Measurements from ENCODE around the gene DDX10. TPM values are rescaled to one million over a fixed set of nuclear protein-coding genes. Genes with fewer than 3 reads are reported as not detected.

Gene DDX10
- total RNA-seq, 1 donor from 2014 or later: 67.4 TPM

GRCh38 chr11:108926841-108927577 is 262.1 kb downstream of the DDX10 start:
- no peaks in the 10 kb centered on the region for H3K36me3 ChIP-seq (ENCODE audit: control insufficient read depth, insufficient read depth, low read length)
- no peak for DNase-seq (ENCODE audit: low read depth)
- FAIRE-seq: peak; percentile 43
- H3K27me3 ChIP-seq (ENCODE audit: control insufficient read depth, insufficient read depth, low read length): no peaks in the 10 kb centered on the region
- TF ChIP-seq, protein P1, sequence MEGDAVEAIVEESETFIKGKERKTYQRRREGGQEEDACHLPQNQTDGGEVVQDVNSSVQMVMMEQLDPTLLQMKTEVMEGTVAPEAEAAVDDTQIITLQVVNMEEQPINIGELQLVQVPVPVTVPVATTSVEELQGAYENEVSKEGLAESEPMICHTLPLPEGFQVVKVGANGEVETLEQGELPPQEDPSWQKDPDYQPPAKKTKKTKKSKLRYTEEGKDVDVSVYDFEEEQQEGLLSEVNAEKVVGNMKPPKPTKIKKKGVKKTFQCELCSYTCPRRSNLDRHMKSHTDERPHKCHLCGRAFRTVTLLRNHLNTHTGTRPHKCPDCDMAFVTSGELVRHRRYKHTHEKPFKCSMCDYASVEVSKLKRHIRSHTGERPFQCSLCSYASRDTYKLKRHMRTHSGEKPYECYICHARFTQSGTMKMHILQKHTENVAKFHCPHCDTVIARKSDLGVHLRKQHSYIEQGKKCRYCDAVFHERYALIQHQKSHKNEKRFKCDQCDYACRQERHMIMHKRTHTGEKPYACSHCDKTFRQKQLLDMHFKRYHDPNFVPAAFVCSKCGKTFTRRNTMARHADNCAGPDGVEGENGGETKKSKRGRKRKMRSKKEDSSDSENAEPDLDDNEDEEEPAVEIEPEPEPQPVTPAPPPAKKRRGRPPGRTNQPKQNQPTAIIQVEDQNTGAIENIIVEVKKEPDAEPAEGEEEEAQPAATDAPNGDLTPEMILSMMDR (IDR thresholded peaks at IDR 0.05; ENCODE audit: insufficient read depth, low read length, severe bottlenecking): no peak
- H3K4me3 ChIP-seq (ENCODE audit: low read depth, low read length): no peak overlapping the region

GRCh38 chr11:108927791-108928545 is 263.1 kb downstream of the DDX10 start:
- no peaks in the 10 kb centered on the region for H3K27me3 ChIP-seq (ENCODE audit: control insufficient read depth, insufficient read depth, low read length)
- DNase-seq (ENCODE audit: low read depth) (no peak), FAIRE-seq (no peak)
- H3K4me3 ChIP-seq (ENCODE audit: low read depth, low read length): no peak overlapping the region
- H3K36me3 ChIP-seq (ENCODE audit: control insufficient read depth, insufficient read depth, low read length): no peaks in the 10 kb centered on the region
- TF ChIP-seq, protein P1 (IDR thresholded peaks at IDR 0.05; ENCODE audit: insufficient read depth, low read length, severe bottlenecking): no peak

DNA sequence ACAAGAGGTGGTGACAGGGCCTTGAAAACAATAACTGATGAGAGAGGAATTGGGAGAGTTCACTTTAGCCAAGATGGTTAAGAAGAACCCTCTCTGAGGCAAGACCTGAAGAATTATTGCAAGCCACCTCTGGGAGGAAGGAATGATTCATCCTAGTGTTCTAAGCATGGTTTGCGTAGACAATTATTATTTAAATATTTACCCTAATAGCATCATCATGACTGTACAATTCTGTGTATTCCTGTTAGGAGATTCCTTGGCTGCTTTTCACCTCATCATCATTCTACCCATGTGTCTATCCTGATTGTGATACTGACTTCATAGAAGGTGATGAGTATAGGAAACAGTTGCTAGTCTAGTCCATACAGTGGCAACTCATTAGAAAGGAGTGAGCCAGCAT is 264.4 kb downstream of the DDX10 start:
- H3K36me3 ChIP-seq (ENCODE audit: control insufficient read depth, insufficient read depth, low read length): no peaks in the 10 kb centered on the region
- H3K27me3 ChIP-seq (ENCODE audit: control insufficient read depth, insufficient read depth, low read length): no peaks in the 10 kb centered on the region
- FAIRE-seq (no peak), DNase-seq (ENCODE audit: low read depth) (peak; percentile 99)
- TF ChIP-seq, protein P1 (IDR thresholded peaks at IDR 0.05; ENCODE audit: insufficient read depth, low read length, severe bottlenecking): no peak
- H3K4me3 ChIP-seq (ENCODE audit: low read depth, low read length): peak overlapping the region; percentile 38

- DNase-seq (ENCODE audit: low read depth): peak; percentile 76
- TF ChIP-seq, protein P1 (IDR thresholded peaks at IDR 0.05; ENCODE audit: insufficient read depth, low read length, severe bottlenecking): no peak
- no peak for FAIRE-seq
- no peaks in the 10 kb centered on the region for H3K27me3 ChIP-seq (ENCODE audit: control insufficient read depth, insufficient read depth, low read length)
- H3K36me3 ChIP-seq (ENCODE audit: control insufficient read depth, insufficient read depth, low read length): no peaks in the 10 kb centered on the region
- H3K4me3 ChIP-seq (ENCODE audit: low read depth, low read length): peak overlapping the region; percentile 38
These were observed 266.3 kb downstream of the DDX10 start for GRCh38 chr11:108931168-108931567.

GRCh38 chr11:108933630-108934029 is 268.8 kb downstream of the DDX10 start:
- H3K27me3 ChIP-seq (ENCODE audit: control insufficient read depth, insufficient read depth, low read length): no peaks in the 10 kb centered on the region
- TF ChIP-seq, protein P1 (IDR thresholded peaks at IDR 0.05; ENCODE audit: insufficient read depth, low read length, severe bottlenecking): no peak
- H3K36me3 ChIP-seq (ENCODE audit: control insufficient read depth, insufficient read depth, low read length): no peaks in the 10 kb centered on the region
- no peak overlapping the region for H3K4me3 ChIP-seq (ENCODE audit: low read depth, low read length)
- no peak for FAIRE-seq
- DNase-seq (ENCODE audit: low read depth): peak; percentile 59

Measured in bronchial epithelial cell (primary cell).